ENCODE results near the gene NAP1L1. TPM values are rescaled to one million over a fixed set of nuclear protein-coding genes. Genes with fewer than 3 reads are reported as not detected.

Gene NAP1L1
- total RNA-seq, 1 donor, result 233 TPM

DNA sequence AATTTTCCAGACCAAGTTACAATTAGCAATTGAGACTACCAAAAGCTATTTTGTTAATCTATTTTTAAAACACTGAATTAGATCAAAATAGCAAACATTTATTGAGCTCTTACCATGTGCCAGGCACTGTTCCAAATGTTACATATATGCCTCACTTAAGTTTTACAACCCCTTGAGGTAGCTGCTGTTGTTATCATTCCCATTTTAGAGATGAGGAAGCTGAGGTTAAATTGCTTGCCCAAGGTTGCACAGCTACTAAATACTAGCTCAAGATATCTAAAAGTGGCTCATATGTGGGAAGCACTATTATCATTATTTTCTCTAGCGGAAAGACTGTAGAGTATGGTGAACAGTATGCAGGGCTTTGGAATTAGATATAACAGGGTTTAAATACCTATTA is 19.5 kb upstream of the NAP1L1 start:
- TF ChIP-seq, protein P1, sequence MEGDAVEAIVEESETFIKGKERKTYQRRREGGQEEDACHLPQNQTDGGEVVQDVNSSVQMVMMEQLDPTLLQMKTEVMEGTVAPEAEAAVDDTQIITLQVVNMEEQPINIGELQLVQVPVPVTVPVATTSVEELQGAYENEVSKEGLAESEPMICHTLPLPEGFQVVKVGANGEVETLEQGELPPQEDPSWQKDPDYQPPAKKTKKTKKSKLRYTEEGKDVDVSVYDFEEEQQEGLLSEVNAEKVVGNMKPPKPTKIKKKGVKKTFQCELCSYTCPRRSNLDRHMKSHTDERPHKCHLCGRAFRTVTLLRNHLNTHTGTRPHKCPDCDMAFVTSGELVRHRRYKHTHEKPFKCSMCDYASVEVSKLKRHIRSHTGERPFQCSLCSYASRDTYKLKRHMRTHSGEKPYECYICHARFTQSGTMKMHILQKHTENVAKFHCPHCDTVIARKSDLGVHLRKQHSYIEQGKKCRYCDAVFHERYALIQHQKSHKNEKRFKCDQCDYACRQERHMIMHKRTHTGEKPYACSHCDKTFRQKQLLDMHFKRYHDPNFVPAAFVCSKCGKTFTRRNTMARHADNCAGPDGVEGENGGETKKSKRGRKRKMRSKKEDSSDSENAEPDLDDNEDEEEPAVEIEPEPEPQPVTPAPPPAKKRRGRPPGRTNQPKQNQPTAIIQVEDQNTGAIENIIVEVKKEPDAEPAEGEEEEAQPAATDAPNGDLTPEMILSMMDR (IDR thresholded peaks at IDR 0.05; ENCODE audit: insufficient read depth, low read depth, low read length), result no peak
- no peak overlapping the region for H3K4me3 ChIP-seq (ENCODE audit: low read depth, low read length)
- no peak for DNase-seq (ENCODE audit: low read depth)

- no peak overlapping the region for H3K4me3 ChIP-seq (ENCODE audit: low read depth, low read length)
- TF ChIP-seq, protein P1 (IDR thresholded peaks at IDR 0.05; ENCODE audit: insufficient read depth, low read depth, low read length), result no peak
- no peak for DNase-seq (ENCODE audit: low read depth)
These were observed 17.4 kb upstream of the NAP1L1 start for GRCh38 chr12:76101739-76102385.

DNA sequence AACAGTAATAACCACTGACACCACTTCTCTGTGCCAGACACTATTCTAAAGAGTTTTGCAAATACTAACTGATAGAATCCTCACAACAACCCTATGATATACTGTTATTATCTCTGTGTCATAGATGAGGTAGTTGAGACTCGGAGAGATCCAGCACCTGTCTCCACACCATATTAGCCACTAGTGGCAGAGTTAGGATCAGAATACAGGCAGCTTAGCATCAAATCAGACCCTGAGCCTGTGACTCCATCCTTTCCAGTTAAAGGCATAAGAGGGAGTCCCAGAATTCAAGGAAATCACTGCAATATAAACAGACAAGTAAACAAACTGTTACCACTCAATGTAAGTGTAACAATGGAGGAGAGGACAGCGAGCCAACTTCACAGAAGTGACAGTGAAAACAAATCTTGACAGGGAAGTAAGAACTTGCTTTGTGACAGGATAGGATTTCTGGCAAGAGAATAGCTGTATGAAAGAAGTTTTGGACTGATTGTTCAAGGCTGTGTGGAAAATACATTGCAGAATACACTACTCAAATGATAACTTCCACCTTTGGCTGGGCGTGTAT is 11.7 kb upstream of the NAP1L1 start:
- no peak overlapping the region for H3K4me3 ChIP-seq (ENCODE audit: low read depth, low read length)
- DNase-seq (ENCODE audit: low read depth), result no peak
- TF ChIP-seq, protein P1 (IDR thresholded peaks at IDR 0.05; ENCODE audit: insufficient read depth, low read depth, low read length), result no peak

- H3K4me3 ChIP-seq (ENCODE audit: low read depth, low read length), result no peak overlapping the region
- TF ChIP-seq, protein P1 (IDR thresholded peaks at IDR 0.05; ENCODE audit: insufficient read depth, low read depth, low read length), result no peak
These were observed 10.3 kb upstream of the NAP1L1 start for GRCh38 chr12:76094754-76095153.

DNA sequence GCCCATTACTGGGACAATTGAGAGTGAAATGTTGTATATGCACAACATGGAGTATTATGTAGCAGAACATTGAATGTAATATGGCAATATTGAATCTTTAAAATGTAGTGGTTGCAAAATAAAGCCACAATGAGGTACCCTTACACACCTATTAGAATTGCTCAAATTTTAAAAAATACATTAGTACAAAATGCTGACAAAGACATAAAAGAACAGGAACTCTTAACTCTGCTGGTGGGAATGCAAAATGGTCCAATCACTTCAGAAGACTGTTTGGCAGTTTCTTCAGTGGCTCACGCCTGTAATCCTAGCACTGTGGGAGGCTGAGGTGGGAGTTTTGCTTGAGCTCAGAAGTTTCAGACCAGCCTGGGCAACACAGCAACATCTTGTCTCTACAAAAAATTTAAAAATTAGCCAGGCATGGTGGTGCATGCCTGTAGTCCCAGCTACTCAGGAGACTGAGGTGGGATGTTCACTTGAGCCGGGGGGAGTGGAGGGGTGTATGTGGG is 6.8 kb upstream of the NAP1L1 start:
- TF ChIP-seq, protein P1 (IDR thresholded peaks at IDR 0.05; ENCODE audit: insufficient read depth, low read depth, low read length), result no peak
- DNase-seq (ENCODE audit: low read depth), result no peak
- no peak overlapping the region for H3K4me3 ChIP-seq (ENCODE audit: low read depth, low read length)

More at GRCh38 chr12:76094754-76095153, 10.3 kb upstream of the NAP1L1 start:
- no peak for DNase-seq (ENCODE audit: low read depth)

DNA sequence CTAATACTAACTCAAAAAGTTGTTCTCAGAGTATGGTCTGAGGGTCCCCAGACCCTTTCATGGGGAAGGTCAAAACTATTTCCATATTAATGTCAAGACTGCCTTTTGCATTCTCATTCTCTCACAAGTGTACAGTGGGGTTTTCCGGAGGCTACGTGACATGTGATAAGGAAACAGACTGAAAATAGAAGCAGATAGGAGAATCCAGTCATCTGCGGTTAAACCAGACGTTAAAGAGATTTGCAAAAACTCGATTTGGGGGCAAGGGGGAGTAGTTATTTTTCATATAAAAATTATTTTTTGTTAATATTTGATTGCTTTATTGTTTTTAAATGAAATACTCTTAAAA is 1.0 kb upstream of the NAP1L1 start:
- DNase-seq (ENCODE audit: low read depth), result peak; percentile 56
- H3K4me3 ChIP-seq (ENCODE audit: low read depth, low read length), result peak overlapping the region; percentile 93
- TF ChIP-seq, protein P1 (IDR thresholded peaks at IDR 0.05; ENCODE audit: insufficient read depth, low read depth, low read length), result no peak

All from fibroblast of villous mesenchyme (primary cell).